ENCODE measurements around the gene PGAP6.
A peak's percentile ranks its signal among the peaks of the same experiment; 100 is the strongest.
"Not testable (repeated sequence)": the region's sequence is repeated elsewhere in the genome, so short reads cannot be mapped to it uniquely, and the experiment has no call there.

Gene PGAP6

DNA sequence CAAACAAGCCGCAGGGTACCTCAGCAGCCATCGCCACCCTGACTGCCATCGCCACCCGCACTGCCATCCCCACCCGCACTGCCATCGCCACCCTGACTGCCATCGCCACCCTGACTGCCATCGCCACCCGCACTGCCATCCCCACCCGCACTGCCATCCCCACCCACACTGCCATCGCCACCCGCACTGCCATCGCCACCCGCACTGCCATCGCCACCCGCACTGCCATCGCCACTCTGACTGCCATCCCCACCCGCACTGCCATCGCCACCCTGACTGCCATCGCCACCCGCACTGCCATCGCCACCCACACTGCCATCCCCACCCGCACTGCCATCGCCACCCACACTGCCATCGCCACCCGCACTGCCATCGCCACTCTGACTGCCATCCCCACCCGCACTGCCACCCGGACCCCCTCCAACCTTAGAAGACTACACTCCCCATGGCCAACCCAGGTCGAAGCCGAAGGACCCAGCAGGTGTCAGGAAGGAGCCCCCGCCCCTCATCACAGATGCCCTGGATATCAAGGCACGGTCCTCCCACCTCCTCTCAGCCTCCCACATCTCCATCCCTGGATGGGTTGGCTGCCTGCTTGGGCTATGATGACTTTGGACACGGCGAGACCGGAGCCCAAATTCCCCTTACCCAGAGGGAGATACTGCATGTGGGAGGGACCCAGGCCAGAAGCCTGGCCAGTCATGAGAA lies 3.5 kb downstream of the PGAP6 start:
- not testable (repeated sequence) for DNase-seq

DNA sequence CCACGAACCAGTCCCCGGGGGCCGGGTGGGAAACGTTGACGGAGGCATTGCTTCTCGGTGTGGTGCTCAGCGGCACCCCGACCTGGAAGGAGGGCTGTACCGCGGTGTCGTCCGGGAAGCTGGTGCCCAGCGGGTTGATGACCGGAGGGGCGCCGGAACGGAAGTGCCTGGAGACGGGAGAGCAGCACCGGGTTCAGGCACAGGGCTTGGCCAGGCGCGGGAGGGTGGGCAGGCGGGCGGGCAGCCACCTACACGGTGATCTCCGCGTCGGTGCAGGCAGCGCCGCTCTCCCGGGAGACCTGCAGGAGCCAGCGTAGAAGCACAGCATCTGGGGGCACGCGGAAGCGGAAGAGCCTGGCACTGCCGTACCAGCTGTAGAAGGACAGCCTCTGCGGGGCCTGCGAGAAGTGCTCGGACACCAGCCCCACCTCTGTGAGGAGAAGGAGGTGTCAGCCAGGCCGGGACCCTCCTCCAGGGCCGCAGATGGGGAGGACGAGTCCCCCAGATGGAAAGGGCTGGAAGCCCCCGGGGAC lies 4.3 kb downstream of the PGAP6 start:
- DNase-seq, result no peak

DNA sequence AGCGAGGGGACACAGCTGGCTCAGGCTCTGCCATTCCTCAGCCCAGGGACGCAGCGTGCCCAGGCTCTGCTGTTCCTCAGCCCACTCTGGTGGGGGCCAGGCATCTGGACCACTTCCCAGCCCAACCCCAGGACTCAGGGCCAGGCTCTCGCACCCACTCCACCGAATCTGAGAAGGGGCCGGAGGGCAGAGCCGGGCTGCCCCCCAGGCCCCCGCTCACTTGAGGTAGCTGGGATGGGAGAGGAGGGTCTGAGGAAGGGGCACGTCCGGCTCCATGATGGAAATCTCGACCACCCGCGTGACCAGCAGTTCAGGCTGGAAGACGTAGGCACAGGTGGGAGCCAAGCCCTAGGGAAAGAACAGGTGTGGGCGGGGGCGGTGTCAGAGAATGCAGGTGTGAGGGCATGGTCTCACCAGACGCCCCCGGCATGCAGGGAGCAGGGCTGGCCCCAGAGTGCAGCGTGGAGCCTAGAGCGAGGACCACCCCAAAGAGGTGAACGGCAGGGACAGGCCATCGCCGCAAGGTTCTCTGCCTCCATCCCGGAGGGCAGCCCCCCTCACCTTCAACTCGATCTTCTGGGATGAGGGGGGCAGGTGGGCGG lies 4.9 kb downstream of the PGAP6 start:
- DNase-seq, result no peak

DNA sequence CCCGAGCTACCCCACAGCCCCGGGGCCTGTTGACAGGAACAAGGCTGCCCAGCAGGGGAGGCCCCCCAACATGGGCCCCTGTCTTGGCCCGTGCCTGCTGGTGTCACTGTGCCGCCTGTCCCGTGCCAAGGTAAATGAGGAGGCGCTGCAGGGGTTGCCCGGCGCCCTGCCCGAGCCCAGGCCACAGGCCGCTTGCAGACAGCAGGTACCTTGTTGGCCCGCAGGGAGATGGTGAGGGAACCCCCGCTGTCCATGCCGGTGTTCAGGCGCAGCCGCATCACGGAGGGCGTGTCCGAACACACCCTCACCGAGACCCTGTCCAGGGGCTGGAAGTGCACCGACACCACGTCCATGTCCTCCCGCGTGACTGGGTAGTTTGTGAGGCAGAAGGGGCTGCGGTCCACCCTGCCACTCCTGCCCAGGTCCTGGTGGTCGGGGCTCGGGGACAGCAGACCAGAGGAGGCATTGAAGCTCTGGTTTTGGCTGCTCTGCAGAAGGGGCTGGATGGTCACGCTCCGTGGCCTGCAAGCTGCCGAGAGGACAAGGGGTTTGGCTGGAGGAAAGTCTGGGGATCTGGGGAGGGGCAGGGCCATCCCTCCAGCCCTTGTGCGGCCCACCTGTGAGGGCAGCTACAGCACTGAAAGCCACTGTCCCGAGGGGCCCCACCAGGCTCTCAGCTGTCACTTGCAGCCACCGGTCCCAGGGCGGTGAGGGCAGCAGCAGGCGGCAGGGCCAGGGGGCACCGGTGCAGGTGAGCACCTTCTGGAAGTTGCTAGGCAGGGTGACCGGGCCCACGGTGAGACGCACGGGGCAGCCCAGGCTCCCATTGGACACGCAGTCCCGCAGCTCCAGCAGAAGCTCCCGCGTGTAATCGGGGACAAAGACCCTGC lies 5.6 kb downstream of the PGAP6 start:
- DNase-seq, result no peak

DNA sequence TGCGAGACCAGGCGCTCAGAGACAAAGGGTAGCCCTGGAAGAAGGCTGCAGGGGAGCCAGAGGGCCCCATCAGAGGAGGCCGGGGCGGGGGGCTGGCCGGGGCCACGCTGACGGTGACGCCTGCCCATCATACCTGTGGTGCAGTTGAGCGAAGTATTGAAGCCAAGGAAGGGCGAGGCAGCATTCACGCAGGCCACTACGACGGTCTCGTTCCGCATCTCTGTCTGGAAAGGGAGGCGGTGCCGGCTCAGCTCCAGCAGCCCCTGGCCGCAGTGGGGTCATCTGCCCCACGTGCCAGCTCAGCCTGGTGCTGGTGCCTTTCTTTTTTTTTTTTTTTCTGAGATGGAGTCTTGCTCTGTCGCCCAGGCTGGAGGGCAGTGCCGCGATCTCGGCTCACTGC lies 6.6 kb downstream of the PGAP6 start:
- no peak for DNase-seq

DNA sequence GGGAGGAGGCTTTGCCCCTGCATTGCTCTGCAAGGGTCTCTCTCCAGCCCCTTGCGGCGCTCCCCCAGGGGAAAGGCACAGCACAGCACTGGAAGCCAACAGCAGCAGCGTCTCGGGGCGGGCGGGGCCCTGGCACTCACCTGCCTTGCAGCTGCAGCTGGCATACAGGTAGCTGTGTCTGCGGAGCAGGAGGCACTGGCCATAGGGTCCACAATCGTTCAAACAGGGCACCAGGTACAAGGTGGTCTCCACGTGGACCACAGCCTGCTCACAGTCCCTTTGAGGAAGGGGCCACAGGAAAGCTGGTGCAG lies 7.2 kb downstream of the PGAP6 start:
- no peak for DNase-seq

DNA sequence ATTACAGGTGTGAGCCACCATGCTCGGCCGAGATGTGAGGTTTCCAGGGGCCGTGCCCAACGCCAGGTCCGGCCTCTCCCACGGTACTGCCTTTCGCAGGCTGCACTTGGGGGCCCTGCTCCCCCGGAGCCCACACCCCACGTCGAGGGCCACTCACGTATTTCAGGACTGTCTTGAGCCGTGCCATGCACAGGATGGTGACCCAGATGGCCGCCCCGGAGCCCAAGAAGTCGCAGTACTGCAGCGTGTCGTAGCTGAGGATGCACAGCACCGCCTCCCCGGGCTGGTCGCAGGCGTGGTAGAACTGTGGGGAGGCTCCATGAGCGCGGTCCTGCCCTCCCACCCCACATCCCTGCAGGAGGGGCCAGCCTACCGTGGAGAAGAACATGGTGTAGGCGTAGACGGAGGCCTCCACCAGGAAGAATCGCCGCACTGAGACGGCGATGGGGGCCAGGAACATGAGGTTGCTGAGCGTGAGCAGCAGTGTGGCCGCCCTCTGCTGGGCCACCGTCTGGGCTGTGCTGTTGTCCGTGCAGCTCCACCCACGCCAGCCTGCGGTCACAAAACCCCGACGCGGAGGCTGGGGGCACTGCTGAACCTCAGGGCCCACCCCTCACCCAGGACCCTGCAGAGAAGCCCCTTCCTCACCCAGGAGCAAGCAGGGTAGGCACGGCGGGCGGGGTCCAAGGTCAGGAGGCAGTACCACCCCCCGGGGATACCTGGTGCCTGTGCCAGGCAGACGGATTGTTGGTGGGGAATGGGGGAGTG lies 7.7 kb downstream of the PGAP6 start:
- no peak for DNase-seq

DNA sequence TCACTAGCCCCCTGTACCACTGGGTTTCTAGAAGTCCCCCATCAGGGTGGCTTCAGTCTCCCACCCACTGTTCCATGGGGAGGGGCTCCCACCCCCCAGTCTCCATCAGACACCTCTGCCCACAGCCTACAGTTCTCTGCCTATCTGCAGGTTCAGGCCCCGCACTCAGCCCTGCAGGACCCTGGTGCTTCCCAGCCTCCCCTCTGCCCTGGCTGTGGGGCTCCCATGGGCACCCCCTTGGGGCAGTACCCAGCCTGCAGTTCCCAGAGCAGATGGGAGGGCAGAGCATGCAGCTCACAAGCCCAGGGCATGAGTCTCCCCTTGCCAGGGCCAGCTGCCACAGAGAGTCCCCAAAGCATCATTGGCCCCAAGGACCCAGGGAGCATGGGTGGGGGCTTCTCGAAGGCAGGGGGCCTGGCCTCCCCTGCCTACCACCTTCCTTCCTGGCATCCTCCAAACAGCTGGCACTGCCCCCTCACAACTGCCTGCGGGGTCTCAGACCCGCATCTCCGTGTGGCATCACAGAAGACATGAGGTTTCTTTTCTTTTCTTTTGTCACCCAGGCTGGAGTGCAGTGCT lies 8.7 kb downstream of the PGAP6 start:
- no peak for DNase-seq

DNA sequence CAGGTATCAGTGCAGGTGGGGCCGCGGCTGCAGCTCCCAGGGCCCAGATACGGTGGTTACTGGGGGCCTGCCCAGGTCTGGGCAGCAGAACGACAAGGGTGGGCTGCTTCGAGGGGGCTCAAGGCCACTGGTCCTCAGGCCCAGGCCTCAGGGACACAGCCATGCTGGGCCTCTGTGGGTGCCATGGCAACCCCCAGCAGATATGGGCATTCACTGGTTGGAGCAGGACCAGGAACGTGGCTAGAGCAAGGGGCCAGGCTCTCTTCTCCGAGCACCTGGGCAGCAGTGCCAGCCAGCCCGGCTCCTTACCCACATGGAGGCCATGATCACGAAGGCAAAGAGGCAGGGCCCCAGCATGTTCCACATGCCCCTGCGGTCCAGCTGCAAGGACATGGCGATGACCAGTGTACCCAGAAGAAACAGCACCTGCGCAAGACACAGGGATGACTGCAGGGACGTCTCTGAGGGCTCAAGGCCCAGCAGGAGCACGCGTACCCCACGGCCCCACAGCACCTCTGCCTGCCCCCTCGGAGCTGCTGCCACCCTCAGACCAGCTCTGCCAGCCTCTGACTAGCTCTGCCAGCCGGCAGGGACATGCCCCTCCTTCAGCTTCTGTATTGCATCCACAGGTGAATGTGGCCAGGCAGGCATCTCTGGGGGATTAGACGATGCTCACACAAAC lies 9.3 kb downstream of the PGAP6 start:
- no peak for DNase-seq

DNA sequence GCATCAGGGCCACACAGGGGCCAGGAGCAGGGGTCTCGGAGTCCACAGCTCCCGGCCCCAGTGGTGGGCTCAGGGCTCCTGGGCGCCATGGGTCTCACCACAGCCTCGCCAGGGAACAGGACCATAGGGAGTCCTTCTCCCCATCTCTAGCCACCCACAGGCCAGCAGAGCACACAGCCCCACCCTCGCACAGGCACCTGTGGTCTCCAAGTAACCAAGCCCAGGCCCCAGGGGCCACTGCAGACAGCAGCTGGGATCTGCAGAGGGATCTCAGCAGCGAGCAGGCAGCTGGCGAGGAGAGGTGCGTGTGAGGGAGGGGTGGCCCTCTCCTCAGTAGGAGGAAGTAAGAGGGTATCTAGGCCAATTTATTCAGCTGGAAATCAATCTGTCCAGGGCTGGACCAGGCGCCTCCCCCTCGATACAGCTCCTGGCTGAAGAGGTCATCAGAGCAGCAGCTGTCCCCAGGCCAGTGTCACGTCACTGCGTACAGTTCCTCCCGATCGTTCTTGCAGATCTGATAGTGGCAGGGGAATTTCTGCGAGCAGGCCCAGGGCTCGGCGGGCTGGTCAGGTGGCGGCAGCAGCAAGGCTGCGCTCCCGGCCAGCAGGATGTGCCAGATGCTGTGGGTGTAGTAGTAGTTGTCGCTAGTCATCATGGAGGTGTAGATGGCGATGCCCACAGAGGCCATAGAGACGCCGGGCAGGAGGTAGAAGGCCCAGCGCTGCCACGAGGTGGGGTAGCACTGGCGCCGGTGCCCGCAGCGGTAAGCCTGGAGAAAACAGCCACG lies 10.1 kb downstream of the PGAP6 start:
- peak; percentile 60 for DNase-seq

DNA sequence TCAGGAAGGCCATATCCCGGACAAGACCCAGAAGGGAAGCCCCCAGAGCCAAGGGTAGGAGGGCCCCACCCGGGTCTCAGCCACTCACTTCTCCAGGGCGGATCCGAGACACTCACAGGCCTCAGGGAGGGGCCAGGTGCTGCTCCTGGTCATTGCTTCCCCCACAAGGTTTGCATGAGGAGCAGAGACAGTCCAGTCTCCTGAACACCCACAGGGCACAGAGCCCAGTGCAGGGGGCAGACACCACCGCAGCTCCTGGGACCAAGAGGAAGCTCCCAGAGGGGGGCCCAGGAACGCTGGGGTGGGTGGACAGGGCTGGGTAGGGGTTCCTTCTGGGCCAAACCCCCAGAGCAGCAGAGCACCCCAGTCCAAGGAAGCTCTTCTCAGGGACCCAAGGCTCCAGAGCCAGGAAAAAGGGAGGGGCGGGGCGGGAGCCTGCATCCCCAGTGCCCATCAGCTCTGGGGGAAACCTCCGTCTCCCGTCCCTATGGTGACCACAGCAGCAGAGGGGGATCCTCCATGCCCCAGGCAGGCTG lies 10.7 kb downstream of the PGAP6 start:
- DNase-seq, result peak; percentile 37

DNA sequence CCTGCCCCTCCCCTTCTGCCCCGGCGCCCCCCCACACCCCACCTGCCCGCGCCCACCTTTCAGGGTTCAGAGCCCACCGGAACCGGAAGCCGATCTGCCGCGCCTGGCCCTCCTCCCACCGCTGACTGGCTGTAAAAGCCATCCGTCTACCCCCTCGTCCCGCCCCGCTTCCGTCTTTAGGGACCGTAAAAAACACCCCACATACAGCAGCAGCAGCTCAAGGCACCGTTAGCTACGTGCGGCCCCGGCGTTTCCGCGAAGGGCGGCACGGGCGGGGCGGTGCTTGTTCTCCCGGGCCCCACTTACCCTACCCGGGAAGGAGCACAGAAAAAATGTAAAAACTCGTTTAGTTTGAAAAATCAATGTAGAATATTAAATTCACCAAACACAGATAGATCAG lies 11.3 kb downstream of the PGAP6 start, which contains the start of gene MRPL28:
Gene MRPL28 (minus strand): TSS at position 96 of the 400 bp plus-strand sequence. CDS start 320 bp downstream, outside the sequence.
- DNase-seq, result peak; percentile 97

DNA sequence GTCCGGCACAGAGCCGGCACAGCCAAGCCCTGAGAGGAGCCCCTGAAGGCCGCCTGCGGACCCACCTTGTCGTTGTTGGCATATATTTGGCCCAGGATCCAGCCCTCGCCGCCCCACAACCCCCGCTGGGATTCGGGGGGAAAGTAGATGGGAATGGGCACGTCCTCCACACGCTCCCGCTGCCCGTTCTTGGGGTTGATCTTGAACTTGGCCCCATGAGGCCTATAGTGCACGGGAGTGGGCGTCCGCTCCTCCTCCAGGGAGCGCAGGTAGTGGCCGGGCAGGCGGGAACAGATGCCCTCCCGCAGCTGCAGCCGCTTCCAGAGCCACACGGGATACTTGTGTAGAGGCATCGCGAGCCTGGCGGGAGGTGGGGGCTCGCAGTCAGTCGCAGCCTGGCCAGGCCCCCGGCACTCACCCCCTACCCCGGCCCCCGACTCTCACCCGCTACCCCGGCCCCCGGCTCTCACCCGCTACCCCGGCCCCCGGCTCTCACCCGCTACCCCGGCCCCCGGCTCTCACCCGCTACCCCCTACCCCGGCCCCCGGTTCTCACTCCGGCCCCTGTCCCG lies 11.8 kb downstream of the PGAP6 start:
- peak; percentile 15 for DNase-seq

DNA sequence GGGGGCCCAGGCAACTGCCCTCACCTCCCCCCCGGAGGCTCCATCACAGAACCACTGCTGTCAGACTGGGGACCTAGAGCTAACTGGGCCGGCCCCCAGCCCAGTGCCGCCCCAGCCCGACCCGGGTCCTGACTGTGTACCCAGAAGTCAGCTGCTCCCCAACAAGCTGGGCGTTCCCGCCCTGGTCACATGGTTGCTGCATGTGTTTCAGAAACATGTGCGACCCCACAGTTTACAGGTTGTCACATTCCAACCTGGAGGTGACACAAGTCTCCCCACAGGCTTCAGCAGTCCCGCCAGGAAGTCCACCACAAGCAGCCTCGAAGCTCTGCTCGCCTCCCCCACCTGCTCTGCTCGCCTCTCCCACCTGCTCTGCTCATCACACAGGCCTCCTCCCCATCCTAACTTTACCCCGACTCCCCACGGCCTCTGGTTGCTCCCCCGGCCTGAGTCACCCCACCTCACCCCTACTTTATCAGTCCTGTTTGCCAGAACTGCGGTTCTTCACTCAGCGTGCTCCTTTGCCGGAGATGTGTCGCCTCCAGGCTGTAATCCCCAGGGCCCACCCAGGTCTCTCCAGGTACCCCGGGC lies 12.4 kb downstream of the PGAP6 start:
- no peak for DNase-seq

DNA sequence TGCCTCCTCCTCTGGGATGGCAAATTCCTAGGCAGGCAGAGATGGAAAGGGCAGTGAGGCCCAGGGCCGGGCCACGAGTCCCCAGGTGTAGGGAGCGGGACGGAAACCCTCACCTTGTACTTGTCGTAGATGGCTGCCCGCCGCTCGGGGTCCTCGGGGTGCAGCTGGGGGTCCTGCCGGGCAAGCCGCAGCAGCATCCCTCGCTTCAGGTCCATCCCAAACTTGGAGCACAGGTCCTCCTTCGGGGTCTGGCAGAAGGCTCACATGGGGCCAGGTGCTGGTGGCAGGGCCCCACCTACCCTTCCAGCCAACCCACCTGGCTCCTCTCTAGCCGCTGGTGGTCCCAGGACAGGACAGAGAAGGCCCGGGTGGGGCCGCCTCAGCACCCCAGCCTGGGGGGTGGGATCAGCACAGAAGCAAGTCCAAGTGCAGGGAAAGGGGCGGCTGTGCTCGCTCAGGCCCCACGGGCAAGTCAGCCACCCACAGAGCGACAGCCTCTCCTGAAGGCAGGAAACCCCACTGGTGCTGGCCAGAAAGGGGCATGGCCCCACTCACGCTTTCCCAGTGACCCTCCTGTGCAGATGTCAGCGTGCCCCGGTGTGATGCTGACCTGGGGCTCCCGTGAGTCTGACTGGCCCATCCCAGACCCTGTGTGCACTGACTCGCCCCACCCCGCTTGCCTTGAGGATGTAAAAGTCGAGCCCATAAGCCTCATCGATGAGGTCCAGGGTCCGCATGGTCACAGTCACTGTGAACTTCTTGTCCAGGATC lies 13.2 kb downstream of the PGAP6 start:
- no peak for DNase-seq

DNA sequence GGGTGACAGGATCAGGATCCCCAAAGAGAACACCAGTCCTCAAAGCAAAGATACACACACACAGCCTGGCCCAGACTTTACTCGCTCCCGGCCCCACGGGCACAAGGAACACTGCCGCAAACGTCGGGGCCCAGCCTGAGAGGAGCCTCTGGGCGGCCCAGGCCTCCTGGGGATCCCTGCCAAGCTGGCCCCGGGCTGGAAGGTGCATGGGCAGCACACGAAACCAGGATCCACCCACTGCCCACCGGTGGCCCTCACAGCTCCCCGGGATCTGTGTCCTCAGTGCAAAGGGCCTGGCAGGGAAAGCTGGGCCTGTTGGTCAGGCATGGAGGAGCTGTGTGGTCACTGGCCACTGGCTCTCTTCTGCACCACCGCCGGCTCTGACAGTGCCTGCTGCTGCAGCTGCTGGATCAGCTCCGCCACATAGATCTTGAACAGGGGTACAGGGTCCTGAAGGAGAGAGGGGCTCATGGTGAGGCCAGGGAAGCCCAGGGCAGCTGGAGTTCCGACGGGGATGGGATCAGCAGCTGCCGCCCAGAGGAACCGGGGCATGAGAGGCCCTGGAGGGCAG lies 14.4 kb downstream of the PGAP6 start:
- no peak for DNase-seq

DNA sequence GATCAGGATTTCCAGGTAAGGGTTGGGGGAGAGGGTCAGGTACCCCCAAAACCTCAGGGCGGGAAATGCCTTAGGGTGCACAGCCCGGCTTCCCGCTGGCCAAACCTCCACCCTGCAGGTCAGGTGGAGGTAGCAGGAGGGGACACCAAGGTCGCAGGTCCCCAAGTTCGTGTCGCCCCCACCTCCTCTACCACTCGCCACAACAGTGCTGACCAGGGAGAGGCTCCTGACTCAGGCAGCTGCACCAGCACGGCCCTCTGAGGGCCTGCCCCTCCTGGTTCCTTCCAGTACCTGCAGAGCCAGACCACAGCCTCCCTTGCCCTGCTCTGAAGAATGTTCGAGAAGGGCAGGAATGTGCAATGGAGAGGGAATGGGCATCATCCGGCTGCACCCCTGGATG lies 15.3 kb downstream of the PGAP6 start:
- no peak for DNase-seq

DNA sequence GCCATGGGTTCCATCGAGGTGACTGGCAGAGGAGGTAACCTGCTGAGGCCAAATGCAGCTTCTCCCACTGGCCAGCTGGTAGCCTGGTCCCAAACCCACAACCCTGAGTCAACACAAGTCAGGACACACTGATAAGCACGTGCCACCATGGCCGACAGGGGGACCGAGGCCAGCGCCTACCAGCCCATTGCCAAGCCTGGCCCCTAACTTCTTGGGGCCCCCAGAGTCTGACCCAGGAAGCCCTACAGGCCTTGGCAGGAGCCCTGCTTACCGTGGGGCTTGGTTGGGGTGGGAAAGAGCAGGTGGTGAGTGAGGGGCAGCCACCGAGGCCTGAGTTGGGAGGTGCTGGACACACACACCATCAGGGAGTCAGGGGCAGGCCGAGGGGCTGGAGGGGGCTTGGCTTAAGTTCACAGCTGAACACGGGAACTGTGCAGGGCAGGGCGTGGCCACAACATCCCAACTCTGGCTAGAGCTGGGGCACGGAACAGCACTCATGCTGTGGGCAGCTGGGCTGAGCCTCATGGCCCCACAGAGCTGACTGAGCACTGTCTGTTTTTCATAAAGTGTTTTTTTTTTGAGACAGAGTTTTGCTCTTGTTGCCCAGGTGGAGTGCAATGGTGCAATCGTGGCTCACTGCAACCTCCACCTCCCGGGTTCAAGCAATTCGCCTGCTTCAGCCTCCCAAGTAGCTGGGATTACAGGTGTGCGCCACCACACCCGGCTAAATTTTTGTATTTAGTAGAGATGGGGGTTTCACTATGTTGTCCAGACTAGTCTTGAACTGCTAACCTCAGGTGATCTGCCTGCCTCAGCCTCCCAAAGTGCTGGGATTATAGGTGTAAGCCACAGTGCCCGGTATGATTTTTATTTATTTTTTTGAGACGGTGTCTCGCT lies 16.9 kb downstream of the PGAP6 start:
- no peak for DNase-seq
